Measurements from ENCODE around the gene CYTH1.

- TF ChIP-seq EZH2 (IDR thresholded peaks at IDR 0.05; ENCODE audit: insufficient read depth, poor library complexity, severe bottlenecking) = no peak
- no peak for TF ChIP-seq EZH2phosphoT487 (IDR thresholded peaks at IDR 0.05; ENCODE audit: insufficient read depth, low read depth)
Observed at GRCh38 chr17:78765821-78766220, 16.3 kb downstream of the CYTH1 start.

All from GM23248 (cell line).